Erythroblast (primary cell): ENCODE results near the gene SPAG4.

Experiments
- GATA1 ChIP-seq: IDR thresholded peaks from 2 replicates; pipeline ENCODE4 v1.6.1; 2011; ENCODE audit warnings: low read depth, mild to moderate bottlenecking, control low read depth, low read length, moderate library complexity
- POLR2A ChIP-seq: IDR thresholded peaks from 2 replicates; pipeline ENCODE4 v1.6.1; 2011; ENCODE audit warnings: mild to moderate bottlenecking, low read length

DNA sequence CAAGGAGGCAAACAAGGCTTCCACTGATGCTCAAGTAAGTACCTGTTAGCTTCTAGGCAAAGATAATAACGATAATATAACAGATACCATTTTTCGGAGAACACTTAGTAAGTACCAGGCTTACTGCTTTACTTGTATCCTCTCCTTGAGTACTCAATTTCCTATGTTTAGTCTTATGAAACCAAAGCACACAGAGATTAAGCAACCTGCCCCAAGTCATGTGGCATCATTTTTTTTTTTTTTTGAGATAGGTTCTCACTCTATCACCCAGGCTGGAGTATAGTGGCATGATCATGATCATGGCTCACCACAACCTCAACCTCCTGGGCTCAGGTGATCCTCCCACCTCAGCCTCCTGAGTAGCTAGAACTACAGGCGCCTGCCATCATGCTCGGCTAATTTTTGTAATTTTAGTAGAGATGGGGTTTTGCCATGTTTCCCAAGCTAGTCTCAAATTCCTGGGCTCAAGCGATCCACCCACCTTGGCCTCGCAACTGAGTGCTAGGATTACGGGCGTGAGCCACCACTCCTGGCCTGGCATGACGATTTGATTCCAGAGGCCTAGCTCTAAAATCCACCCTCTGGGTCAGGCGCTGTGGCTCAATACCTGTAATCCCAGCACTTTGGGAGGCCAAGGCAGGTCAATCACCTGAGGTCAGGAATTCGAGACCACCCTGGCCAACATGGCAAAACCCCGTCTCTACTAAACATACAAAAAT, 14.0 kb downstream of the SPAG4 start:
- TF ChIP-seq POLR2A = no peak
- no peak for TF ChIP-seq GATA1
